Muscle of back (tissue), 11 donors: ENCODE data around the gene NOL12. TPM values are rescaled to one million over a fixed set of nuclear protein-coding genes. Genes with fewer than 3 reads are reported as not detected.
"Not testable (repeated sequence)": the region's sequence is repeated elsewhere in the genome, so short reads cannot be mapped to it uniquely, and the experiment has no call there.

Experiments
- DNase-seq, 3 donors: peaks; one replicate each; pipeline versions ENCODE4 v3.0.0 to v3.0.0-alpha.2; 2013
- polyA plus RNA-seq, 10 donors: library from polyadenylated mRNA; unstranded; fragments of 120-200 nt; gene quantifications; one replicate each; pipeline ENCODE4 v1.2.1, GENCODE V29; 2013; ENCODE audit not compliant: insufficient read length in 10 of 10

NOL12 gene
- polyA plus RNA-seq, 10 donors: 12.4 to 22.4 (median 13.9) TPM

GRCh38 chr22:37708580-37709444, 22.7 kb downstream of the NOL12 start:
- DNase-seq: no peak

GRCh38 chr22:37709445-37709765, 23.3 kb downstream of the NOL12 start:
- no peak for DNase-seq

GRCh38 chr22:37710675-37711074, 24.5 kb downstream of the NOL12 start:
- no peak for DNase-seq

DNA sequence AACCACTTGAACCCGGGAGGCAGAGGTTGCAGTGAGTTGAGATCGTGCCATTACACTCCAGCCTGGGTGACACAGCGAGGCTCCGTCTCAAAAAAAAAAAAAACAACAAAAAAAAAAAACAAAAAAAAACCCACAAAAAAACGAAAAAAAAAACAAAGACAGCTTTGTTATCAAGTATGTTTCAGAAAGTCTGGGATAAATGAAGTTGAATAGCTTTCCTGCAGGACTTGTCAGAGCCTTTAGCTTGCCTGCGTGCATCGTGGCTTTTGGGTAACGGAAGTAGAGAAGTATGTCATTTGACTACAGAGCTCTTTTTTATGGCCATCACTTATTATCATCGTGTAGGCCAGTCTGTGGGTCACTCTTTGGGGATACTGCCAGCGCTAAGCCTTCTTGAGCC, 25.3 kb downstream of the NOL12 start:
- no peak for DNase-seq

- no peak for DNase-seq
These were observed 27.6 kb downstream of the NOL12 start for GRCh38 chr22:37713761-37714160.

DNA sequence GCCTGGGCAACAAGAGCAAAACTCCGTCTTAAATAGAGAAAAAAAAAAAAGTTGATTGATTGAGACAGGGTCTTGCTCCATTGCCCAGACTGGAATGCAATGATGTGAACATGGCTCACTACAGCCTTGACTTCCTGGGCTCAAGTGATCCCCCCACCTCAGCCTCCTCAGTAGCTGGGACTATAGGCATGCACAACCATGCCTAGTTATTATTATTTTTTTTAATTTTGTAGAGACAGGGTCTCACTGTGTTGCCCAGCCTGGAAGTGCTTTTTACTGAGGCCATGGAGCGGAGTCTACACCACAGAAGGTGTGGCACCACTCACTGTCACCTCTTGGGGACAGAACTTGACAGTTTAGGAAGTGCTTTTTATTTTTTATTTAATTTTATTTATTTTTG, 28.5 kb downstream of the NOL12 start:
- no peak for DNase-seq

DNA sequence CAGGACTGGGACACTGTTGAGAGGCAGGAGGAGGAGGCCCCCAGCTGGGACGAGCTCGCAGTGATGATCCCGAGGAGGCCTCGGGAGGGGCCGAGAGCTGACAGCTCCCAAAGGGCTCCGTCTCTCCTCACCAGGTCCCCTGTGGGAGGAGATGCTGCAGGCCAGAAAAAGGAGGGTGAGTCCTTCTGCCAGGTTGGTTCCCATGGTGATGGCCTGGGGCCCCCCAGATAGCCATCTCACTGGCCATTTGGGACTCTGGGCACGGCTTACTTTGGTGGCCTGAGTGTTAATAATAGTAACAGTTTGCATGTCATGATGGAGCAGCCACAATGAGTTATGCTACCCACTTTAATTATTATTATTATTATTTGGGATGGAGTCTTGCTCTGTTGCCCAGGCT, 29.6 kb downstream of the NOL12 start:
- DNase-seq: no peak

DNA sequence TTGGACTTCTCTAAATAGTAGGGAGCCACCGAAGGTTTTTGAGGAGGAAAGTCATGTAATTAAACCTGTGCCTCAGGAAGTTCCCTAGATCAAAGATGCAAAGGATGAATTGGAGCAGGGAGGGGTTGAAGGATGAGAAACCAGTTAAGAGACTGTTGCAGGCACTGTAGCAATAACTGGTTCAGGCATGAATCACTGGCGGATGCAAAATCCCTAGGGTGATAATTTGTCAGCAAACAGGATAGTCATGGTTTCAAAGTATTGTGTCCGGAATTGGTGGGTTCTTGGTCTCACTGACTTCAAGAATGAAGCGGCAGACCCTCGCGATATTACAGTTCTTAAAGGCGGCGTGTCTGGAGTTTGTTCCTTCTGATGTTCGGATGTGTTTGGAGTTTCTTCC, 30.6 kb downstream of the NOL12 start:
- DNase-seq: no peak

DNA sequence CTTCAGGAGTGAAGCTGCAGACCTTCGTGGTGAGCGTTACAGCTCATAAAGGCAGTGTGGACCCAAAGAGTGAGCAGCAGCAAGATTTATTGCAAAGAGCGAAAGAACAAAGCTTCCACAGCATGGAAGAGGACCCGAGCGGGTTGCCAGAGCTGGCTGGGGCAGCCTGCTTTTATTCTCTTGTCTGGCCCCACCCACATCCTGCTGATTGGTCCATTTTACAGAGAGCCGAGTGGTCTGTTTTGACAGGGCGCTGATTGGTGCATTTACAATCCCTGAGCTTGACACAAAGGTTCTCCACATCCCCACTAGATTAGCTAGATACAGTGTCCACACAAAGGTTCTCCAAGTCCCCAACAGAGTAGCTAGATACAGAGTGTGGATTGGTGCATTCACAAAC, 31.1 kb downstream of the NOL12 start:
- DNase-seq: not testable (repeated sequence)

DNA sequence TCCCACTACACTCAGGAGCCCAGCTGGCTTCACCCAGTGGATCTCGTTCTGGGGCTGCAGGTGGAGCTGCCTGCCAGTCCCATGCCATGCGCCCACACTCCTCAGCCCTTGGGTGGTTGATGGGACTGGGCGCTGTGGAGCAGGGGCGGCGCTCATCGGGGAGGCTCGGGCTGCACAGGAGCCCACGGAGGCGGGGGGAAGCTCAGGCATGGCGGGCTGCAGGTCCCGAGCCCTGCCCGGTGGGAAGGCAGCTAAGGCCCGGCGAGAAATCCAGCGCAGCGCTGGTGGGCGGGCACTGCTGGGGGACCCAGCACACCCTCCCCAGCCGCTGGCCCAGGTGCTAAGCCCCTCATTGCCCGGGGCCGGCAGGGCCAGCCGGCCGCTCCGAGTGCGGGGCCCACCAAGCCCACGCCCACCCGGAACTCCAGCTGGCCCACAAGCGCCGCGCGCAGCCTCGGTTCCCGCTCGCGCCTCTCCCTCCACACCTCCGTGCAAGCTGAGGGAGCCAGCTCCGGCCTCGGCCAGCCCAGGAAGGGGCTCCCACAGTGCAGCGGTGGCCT, 31.7 kb downstream of the NOL12 start:
- not testable (repeated sequence) for DNase-seq

- DNase-seq: no peak
These were observed 39.6 kb downstream of the NOL12 start for GRCh38 chr22:37725551-37726240.

DNA sequence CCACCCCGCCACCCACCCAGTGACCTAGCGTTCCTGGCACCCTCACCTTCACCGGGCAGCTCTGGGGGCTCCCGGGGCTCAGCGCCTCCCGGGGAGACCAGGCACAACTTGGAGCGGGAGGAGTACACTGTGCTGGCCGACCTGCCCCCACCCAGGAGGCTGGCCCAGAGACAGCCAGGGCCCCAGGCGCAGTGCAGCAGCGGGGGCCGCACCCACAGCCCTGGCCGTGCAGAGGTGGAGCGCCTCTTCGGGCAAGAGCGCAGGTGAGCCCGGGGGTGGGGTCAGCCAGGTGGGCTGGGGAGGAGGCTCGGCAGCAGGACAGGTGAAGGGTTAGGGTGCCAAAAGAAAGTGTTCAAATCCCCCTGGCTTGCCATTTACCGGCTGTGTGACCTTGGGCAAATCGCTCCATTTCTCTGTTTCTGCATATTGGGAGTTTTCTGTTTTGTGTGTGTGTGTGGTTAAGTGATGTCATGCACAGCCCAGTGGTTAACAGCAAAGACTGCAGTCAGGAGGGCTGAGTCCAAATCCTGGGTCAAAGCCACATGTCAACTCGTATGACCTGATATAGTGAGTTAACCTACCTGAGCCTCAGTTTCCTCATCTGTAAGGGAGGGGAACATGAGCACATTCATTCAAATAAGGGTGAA, 40.2 kb downstream of the NOL12 start:
- DNase-seq: no peak

DNA sequence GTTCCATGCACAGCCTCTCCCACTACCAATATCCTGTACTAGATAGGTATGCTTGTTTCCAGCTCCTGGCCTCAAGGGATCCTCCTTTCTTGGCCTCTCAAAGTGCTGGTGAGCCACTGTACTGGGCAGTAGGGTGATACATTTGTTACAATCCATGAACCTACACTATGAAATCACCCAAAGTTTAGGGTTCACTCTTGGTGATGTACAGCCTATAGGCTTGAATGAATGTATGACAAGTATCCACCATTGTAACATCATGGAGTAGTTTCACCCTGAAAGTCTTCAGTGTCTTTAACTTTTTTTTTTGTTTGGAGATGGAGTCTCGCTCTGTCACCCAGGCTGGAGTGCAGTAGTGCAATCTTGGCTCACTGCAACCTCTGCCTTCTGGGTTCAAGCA, 42.5 kb downstream of the NOL12 start:
- DNase-seq: peak in 1 of 3 donors; percentile 42

DNA sequence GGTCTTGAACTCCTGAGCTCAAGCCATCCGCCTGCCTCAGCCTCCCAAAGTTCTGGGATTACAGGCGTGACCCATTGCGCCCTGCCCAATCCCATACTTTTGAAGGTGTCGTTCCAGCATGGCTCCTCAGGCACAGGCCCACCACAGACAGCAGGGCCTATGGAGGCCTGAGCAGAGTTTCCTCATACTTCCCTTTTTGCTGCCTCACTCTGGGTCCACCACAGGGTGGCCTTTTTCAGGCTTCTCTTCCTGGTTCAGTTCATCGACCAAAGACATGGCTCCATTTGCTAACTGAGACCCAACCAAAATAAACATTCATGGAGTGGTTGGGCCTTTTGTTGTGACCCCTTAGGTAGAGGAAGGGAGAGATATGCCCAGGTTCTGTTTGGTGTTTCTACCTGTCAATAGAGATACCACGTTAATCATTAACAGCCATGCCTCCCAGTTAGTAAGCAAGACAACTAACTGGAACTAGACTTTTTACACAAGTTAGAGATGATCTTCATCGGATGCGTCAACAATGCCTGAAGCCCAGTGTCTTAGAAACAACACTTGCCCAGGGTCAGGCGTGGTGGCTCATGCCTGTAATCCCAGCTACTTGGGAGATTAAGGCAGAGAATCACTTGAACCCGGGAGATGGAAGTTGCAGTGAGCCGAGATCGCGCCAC, 45.8 kb downstream of the NOL12 start:
- no peak for DNase-seq

DNA sequence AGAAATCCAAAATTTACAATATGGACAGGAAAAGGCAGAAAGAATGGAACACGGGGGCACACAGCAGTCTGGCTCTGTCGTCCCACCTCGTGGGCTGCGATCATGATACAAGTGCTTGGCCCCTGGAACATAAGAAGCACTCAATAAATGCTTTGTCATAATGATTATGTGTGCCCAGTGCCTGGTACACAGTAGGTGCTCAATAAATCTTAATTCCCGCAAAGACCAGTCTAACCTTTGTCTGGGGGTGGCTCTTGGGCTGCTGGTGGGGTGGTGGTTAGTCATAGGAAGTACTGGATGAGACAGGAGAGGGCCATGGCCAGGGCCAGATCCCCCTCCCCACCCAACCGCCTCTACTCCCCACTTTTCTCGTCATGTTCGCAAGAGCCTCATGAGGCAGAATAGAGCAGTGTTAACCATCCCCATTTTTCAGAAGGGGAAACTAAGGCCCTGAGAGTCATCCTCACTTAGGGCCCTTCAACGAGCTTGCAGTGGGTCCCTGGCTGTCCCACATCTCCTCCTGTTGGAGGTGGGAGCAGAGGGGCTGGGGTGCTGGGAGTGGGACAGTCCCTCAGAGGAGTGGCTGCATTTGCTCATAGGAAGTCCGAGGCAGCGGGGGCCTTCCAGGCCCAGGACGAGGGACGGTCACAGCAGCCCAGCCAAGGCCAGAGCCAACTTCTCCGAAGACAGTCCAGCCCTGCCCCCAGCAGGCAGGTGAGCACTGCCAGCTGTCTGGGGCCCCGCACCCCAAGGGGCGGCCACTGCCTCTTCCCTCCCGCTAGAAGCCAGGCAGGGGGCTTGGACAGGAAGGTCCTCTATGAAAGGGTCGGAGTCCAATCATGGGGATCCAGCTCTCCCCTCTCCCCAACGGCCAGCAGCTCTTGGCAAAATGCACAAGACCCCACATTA, 46.8 kb downstream of the NOL12 start:
- no peak for DNase-seq

DNA sequence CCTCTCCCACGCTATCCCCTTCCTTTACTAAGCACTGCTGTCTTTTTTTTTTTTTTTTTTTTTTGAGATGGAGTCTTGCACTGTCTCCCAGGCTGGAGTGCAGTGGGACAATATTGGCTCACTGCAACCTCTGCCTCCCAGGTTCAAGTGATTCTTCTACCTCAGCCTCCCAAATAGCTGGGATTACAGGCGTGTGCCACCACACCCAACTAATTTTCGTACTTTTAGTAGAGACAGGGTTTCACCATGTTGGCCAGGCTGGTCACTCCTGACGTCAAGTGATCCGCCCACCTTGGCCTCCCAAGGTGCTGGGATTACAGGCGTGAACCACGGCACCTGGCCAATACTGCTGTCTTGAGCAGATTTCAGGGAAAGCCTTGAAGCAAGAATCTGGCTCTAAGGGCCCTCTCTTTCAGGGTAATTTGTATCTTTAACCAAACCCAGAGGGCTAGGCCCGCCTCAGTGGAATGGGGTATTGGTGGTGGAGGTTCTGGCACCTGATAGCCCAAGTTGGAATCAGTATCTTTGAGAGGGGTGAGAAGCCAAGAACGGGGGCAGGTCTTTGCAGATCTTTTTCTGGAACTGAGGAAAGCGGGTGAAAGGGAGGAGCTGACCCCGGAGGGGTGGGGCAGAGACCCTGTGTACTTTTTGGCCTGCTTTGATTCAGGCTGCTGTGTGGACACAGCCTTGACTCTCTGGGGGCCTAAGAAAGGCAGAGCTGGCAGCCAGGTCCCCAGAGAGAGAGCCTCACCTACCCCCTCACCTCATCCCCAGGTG, 47.7 kb downstream of the NOL12 start:
- DNase-seq: no peak

DNA sequence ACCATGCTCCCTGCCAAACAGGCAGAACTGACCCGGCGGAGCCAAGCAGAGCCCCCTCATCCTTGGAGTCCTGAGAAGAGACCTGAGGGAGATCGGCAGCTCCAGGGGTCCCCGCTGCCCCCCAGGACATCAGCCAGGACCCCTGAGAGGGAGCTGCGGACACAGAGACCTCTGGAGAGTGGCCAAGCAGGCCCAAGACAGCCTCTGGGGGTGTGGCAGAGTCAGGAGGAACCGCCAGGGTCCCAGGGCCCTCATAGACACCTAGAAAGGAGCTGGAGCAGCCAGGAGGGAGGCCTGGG, 48.2 kb downstream of the NOL12 start:
- DNase-seq: no peak

DNA sequence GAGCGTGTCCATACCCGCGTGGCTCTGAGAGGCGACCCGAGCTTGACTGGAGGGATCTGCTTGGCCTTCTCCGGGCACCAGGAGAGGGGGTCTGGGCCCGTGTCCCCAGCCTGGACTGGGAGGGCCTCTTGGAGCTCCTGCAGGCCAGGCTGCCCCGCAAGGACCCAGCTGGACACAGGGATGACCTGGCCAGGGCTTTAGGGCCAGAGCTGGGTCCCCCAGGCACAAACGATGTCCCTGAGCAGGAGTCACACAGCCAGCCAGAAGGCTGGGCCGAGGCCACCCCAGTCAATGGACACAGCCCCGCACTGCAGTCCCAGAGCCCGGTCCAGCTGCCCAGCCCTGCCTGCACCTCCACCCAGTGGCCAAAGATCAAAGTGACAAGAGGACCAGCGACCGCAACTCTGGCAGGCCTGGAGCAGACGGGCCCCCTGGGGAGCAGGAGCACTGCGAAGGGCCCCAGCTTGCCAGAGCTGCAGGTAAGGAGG, 48.9 kb downstream of the NOL12 start:
- peak in 1 of 3 donors; percentile 53 for DNase-seq

DNA sequence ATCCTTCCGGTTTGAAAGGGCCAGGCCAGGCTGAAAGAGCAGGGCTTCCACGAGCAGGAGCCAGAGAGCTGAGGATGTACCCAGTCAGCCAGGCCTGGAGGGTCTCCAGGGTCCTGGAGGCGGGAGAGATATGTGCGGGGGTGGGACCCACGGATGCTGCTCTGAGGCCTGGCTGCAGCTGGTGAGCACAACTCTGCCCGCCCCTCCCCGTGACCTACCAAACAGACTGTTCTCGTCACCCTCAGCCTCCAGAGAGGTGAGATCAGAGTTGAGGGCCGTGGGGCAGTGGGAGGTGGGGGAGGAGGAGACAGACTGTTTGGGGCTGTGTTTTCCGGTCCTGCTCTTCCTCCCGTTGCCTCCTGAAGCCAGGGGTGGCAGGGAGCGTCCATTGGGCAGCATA, 52.9 kb downstream of the NOL12 start:
- peak in 2 of 3 donors; percentile 76 to 91 for DNase-seq

- peak in 1 of 3 donors; percentile 44 for DNase-seq
These were observed 53.5 kb downstream of the NOL12 start for GRCh38 chr22:37739611-37740049.
